DLD1 (cell line): ENCODE data around the gene CFAP410.
"Not testable (repeated sequence)": the region's sequence is repeated elsewhere in the genome, so short reads cannot be mapped to it uniquely, and the experiment has no call there.

Experiments
- in situ Hi-C: cut with HindIII; loops from 2 replicates; pipeline ENCODE4 v1.10.0; 2017; ENCODE audit warnings: low sequenced_read_pairs

CFAP410 gene

DNA sequence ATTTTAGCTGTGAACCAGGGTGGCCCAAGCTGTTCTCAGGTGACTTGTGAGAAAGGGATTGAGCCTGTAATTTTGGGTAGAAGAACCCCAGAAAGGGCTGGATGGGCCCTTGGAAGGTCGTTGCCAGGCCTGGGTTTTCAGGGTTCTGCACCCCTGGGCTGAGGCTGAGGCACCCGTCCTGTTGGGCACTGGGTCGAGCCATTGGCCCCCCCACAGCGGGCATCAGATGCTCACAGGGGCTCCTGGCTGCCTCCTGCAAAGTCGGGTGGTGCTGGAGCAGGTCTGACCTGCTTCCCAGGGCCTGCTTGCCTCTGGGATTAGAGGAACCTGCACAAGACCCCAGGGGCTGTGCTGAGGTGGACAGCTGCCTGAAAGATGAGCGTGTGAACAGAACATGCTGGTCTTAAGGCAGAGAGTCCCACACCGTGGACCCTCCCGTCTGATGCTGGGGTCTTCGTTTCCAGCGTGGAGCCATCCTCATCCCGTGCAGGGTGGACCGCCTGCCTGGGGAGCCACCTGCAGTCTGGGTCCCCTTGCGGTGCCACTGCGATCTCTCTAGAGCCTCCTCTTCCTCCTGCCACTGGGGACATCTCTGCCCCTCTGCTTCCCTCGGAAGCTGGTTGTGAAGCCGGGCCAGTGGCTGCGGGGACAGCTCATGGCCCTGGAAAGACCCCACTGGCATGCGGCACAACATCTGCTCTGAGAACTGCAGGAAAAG lies 12.5 kb upstream of the CFAP410 start:
- in situ Hi-C loops = no loop called here

DNA sequence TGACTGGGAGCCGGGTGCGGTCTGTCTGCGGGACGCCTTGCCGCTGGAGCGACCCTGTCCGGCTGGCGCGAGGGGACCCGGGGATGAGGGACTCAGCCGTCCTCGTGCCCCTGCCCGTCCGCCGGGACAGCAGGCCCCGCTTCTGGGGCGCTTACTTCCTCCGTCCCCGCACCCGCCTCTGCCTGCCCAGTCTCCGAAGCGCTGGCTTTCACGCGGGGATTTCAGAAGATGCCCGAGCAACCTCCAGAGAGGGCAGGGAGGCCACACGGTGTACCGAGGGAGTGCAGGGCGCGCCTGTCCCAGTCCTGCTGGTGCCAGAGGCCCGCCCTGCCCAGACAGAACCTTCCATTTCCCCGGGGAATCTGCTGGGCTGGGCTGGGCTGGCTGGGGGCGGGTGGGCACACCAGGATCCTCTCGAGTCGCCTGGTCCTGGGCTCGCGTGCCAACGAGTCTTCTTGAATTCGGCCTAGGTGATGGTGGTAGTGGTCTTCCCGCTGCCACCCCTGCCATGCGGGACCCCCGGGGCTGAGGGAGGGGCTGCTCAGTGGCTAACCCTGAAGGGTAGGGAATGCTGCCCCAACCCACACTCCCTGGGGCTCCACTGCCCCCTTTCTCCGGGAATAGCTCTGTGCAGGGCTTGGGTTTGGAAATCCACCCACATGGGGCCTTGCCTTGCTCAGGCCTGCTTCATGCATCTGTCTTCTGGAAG lies 11.7 kb upstream of the CFAP410 start:
- in situ Hi-C loops = no loop called here

DNA sequence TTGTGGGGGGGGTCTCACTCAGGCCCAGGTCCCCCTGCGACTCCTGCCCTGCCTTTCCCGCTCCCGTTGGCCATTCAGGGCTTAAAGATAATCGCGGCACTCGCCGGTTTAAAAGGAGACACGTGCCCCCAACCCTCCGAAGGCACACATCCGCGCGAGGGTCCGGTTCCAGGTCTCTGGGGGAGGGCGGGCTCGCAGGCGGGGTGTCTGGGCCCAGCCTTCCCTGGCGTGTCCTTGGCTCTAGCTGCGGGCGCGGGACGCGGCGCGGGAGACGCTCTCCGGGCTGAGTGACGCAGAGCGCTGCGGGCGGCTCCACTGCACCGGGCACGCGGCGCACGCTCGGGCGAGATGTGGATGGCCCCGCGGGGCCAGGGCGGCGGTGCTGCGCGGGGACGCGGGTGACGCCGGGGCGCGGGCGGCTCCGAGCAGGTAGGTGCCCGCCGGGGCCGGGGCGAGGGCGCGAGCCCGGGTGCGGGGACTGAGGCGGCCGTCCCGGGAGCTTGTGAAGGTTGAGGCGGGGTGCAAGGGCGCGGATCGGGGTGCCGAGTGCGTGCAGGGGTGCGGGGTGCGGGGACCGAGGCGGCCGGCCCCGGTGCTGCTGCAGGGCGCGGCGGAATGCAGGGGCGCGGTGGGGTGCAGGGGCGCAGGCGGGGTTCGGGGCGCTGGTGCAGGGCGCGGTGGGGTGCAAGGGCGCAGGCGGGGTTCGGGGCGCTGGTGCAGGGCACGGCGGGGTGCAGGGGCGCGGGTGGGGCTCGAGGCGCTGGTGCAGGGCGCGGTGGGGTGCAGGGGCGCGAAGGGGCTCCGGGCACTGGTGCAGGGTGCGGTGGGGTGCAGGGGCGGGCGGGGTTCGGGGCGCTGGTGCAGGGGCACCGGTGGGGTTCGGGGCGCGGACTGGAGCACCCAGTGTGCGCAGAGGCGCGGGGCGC lies 10.9 kb upstream of the CFAP410 start:
- in situ Hi-C loops = no loop called here

DNA sequence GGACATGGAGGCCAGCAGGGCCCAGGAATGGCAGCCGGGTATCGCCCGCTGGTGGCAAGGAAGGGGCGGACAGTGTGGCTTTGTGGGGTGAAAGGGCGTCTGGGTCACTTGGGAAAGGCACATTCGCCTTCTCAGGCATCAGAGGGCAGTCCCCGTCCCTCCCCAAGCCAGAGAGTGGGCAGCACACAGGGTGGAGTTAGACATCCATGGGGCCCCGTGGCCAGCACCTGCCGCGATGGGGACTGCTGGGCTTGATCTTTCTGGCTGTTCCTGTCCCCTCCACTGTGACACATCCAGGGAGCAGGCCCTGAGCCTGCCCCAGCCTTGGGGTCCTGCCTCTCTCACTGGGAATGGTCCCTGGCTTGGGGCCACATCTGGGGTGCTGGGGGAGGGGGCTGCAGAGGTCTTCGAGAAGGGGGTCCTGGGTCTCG lies 10.2 kb upstream of the CFAP410 start:
- in situ Hi-C loops = no loop called here

DNA sequence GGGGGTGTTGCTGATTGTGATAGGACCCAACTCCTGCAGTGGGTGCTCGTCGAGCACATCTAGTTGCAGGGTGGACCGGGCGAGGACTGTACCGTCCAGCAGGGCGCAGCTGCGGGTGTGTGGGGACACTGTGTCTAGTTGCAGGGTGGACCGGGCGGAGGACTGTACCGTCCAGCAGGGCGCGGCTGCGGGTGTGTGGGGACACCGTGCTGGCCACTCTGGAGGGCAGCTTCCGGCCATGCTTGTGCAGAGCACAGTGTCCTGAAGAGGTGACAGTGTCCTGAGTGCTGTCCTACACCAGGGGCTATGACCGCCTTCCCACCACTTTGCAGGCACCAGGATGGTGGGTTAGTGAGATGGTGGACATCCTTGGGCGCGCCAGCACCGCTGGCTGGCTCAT lies 9.7 kb upstream of the CFAP410 start:
- in situ Hi-C loops = no loop called here

DNA sequence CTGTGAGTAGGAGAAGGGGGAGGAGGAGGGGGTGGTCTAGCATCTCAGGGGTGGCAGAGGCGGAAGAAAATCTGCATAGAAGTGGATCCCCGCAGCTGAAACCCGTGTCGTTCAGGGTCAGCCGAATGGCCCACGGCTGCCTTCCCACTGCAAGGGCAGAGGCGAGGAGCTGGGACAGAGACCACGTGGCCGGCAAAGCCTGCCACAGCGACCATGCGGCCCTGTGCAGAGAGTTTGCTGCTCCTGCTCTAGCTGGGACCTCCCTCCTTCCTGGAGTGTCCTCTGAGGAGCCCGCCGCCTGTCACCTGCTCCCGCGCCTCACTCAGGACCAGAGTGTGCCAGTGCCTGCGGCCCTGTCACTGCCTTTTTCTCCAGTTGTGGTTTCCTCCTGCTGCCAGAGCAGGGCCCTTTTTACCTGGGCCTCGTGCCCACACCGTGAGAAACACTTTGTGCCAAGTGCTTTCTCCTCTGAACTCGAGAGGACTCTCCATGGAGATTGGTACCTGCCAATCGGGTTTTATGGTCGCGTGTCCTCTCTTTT lies 8.8 kb upstream of the CFAP410 start:
- in situ Hi-C loops = no loop called here

DNA sequence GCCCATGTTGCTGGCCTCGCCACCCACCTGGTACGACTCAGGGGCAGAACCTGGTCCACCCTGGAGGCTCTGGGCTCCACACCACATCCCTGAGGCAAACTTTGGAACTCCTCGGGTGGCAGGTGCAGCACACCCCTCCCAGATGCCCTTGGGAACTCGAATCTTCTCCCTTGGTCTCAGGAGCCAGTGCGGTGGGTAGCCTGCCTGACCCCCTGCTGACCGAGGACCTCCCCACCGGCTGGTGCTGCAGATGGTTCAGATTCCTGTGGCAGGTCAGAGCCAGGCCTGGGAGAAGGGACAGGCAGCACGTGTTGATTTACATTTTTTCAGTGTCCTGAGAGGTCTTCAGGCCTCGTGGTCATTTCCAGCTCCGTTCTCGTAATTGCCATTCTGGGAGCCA lies 6.3 kb upstream of the CFAP410 start:
- in situ Hi-C loops = no loop called here

DNA sequence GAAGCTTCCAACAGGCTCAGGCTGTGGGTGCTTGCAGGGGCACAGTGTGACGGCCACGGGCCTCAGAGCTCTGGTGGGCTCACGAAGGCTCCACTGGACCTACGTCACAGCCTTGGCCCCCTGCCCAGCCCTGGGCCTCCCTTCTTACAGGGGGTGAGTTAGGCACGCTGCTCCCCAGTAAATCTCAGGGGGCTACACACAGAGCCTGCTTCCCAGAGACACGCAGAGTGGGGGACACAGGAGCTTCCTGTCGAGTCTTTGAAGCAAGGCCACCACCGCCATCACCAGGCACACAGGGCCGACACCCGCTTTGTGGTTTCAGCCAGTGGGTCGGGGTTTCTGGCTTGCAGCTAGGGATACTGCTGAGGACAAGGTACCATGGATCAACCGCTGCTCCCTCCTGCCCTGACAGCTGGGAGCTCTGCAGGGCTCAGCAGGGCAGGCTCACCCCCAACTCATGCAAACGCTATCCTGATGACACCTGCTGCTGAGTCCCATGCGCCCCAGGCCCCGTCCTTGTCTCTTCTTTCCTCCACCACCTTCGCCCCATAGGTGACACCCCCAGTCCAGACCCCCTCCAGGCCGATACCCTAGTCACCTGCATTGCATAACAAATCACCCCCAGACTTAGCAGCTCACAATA lies 5.5 kb upstream of the CFAP410 start:
- in situ Hi-C loops = no loop called here

DNA sequence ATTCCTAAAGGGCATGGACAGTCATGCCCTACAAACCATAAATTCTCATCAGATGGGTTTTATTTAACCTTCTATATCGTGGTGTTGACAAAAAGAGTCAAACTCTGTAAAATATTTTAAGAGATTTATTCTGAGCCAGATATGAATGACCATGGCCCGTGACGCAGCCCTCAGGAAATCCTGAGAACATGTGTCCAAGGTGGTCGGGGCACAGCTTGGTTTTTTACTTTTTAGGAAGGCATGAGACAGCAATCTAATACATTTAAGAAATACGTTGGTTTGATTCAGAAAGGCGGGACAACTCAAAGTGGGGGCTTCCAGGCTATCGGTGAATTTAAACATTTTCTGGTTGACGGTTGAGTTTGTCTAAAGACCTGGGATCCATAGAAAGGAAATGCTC lies 3.8 kb upstream of the CFAP410 start:
- in situ Hi-C loops = not testable (repeated sequence)

DNA sequence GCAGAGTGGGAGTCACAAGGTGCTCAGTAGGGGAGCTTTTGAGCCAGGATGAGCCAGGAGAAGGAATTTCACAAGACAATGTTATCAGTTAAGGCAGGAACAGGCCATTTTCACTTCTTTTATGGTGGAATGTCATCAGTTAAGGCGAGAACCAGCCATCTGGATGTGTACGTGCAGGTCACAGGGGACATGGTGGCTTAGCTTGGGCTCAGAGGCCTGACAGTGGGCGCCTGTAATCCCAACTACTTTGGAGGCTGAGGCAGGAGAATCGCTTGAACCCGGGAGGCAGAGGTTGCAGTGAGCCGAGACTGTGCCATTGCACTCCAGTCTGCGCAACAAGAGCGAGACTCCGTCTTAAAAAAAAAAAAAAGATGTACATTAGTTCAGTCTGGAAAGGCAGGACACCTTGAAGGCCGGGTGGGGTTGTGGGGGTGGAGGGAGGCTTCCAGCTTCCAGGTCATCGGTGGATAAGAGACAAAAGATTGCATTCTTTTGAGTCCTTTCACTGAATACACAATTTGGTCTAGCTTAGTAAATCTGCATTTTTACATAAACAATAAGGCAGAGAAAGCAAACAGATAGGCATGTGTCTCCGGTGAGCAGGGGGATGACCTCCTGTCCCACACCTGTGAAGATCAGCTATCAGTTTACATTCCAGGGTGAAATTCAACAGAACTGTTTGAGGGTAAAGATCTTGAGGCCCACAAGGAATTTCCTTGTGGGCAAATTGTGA lies 2.7 kb upstream of the CFAP410 start:
- in situ Hi-C loops = not testable (repeated sequence)

DNA sequence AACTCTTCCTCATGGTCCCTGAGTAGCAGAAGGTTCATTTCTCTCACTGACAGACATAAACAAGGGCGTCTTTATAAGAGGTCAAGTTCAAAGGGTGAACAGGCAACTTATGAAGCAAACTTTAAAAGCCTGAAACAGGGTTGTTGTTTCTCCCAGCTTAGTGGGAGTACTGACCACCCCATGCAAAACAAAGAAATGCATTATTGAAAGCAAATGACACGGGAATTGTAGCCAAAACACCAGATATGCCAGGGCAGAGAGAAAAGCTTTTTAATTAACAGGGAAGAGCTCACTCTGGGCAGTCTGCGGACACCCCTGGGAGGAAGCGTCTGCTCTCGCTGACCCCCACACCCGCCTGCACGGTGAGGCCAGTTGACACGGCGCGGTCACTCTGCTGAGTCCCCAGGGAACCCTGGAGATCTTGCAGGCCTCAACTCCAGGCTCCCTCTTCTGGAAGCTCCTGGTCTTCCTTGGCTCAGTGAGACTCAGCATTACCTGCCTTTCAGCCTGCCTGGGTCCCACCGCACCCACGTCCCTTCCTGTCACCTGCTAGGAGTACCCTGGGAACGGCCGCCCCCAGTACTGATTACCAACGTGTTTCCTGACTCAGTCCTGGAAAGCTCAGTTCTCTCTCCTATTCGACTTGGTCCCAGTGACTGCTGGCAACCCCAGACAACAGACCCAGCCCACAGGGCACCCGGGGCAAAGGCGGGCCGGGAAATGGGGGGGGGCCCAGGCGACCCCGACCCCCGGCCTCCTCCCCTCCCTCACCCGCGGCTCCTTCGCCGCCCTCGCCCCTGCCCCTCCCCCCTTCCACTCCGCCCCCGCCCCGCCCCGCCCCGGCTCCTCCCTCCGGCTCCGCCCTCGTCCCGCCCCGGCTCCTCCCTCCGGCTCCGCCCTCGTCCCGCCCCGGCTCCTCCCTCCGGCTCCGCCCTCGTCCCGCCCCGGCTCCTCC lies 972 bp downstream of the CFAP410 start:
- in situ Hi-C loops = loop anchor here (10.0 kb wide), 1 partner anchor 147 kb away; no protein-coding TSS in a partner anchor

DNA sequence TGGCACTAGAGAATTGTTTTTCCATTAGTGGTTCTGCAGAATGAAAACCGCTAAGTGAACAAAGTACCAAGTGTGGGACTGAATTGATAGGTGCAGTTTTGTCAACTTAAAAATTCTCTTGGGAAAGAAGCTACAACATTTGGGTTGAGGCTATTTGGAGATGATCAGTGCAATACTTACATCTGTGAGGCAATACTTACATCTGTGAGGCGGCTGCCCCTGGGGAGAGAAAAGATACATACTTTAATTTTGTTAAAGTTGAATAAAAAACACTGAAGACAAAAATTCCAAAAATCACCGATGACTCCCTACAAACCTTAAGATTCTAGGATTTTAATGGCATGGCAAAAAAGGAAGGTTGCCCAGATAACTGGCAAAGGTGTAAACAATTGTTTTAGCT lies 1.7 kb downstream of the CFAP410 start:
- in situ Hi-C loops = loop anchor here (10.0 kb wide), 1 partner anchor 147 kb away; no protein-coding TSS in a partner anchor

DNA sequence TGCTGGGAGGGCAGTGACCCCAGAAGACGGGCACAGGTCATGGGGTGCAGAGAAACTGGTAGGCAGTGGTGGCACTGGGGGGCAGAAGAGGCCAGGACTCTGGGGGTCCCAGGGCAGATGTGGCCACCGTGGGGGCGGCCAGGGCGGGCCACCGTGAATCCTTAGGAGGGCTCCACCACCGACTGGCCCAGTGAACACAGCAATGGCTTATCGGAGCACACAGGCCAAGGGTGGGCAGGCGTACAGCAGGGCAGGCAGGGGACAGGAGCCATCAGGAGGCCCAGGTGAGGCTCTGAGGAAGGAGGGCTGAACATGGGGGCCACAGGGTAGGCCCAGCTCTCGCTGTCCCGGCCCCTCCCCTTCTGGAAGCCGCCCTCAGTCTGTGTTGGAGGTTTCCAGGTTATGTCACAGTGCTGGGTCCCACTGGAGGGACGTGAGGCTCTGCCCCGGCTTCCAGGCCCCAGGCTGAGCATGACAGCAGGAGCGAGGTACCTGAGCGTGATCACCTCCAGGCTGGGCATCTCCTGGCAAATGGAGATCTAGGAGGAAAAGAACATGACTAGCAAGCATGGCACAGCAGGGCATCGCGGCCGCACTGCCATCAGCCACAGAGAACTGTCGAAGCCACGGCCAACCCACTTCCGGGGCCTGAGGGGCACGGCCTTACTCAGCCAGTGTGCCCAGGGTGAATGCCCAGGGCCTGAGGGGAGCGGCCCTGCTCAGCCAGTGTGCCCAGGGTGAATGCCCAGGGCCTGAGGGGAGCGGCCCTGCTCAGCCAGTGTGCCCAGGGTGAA lies 3.7 kb downstream of the CFAP410 start:
- in situ Hi-C loops = loop anchor here (10.0 kb wide), 1 partner anchor 149 kb away; no protein-coding TSS in a partner anchor

DNA sequence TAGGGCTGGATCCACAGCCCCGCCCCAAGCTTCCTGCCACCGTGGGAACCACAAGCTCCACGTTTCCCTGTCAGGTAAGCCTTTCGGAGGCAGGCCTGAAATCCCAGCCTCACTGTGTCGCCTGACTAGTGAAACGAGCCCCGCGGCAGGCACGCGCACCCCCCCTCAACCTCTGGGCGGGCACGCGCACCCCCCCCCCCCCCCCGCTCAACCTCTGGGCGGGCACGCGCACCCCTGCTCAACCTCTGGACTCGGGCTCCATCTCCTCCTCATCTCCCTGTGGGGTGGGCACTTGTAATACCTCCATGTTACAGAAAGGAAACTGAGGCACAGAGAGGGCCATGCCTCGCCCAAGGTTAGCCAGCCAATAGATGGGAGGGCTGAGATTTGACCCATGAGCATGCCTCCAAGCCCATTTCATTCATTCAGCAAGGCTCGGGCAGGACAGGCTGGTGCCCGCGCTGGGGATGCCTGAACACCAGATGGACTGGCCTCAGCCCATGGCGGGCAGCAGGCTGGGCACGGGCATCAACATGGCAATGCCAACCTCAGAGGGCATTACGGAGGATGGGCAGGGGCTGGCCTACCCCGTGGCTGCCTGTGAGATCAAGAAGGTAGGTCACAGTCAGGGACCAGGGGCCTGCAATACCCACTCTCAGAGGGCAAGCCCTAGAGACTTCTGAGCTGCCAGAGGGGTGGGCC lies 4.7 kb downstream of the CFAP410 start:
- in situ Hi-C loops = loop anchor here (10.0 kb wide), 1 partner anchor 150 kb away; no protein-coding TSS in a partner anchor

DNA sequence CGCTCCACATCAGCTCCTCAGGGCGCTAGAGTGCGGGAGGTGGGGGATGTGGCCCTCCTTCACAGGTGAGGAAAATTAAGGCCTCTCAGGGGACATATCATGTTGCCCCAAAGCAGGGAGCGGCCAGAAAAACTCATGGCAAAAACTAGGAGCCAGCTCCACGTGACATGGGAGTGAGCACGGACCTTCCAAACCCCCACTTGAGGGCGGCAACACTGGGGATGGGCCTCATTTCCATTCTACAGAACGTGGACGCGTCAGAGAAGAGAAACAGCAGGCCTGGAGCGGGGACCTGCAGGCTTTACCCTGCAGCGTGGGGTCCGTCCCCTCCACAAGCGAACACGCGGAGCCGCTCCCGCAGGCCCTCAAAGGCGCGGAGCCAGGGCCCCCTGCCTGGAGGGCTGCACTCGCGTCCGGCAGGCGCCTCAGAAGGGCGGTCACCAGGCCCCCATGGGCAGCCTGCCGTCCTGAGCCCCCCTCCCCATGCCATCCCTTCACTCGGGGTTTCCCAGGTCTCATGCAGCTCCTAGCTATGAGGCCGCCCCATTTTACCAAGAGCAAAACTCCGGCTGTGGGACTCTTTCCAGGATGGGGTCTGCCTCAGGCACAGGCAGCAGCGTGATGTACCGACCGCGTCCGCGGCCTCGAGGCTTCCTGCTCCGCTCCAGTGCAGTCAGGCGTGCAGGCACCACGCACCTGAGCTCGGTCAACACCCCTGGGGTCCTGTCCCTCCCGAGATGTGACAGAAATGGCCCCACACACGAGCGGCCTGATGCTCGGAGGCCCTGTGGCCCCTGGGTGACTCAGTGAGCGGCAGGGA lies 5.5 kb downstream of the CFAP410 start:
- in situ Hi-C loops = loop anchor here (10.0 kb wide), 1 partner anchor 151 kb away; no protein-coding TSS in a partner anchor

DNA sequence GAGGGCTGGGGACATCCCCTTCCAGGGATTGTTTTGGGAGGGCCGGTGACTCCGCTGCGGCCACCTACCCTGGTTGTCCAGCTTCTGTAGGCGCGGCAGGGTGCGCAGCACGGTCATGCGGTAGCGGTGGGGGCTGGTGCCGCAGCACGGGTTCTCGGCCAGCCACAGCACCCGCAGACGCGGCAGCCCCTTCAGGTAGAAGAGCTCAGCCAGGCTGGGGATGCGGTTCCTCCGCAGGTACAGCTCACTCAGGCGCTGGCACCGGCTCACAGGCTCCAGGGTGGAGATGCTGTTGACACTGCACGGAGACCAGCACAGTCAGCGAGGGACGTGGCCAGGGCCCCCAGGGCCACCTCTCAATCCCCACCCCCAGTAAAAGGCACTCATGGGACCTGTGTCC lies 6.2 kb downstream of the CFAP410 start:
- in situ Hi-C loops = loop anchor here (10.0 kb wide), 1 partner anchor 152 kb away; no protein-coding TSS in a partner anchor
